ENCODE data around the gene KRTAP10-1. TPM values are rescaled to one million over a fixed set of nuclear protein-coding genes. Genes with fewer than 3 reads are reported as not detected.

KRTAP10-1 gene
- total and polyA plus RNA-seq, 2 of the 13 experiments (the other 11 are each of a cell fraction or from before 2014, with no cell fraction given), result not detected

DNA sequence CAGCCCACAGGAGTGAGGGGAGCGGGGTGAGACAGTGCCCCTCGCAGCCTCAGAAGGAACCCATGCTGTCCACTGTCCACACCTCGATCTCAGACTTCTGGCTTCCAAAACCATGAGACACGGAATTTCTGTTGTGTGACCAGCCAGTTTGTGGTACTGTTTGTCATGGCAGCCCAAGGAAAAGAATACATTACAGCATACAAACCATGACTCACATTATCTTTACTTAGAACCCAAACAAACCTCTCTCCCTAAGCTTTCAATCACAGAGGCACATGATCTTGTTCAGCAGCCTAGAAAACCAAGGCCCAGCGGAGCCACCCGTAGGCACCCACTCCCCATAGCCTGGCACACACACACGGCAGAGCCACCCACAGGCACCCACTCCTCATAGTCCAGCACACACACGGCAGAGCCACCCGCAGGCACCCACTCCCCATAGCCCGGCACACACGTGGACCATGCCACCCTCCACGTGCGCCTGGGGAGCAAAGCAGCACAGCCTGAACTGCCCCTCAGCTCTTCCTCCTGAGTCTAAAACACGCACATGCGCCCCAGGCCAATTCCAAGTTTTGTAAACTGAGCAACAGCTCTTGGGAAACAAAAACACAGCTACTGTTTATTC lies 33.1 kb upstream of the KRTAP10-1 start:
- Histone ChIP-seq H3K4me1 (ENCODE audit: insufficient read depth, low read length) (peaks cover 32% of the 10 kb centered on the region), H2AFZ (ENCODE audit: low read length) (no peak overlapping the region), H3K27ac (ENCODE audit: extremely low read length, insufficient read depth, low read length) (no peak overlapping the region), H3K4me3 (replicated peaks in 1 of 3; ENCODE audit: insufficient read depth in 1 of 3, low read depth in 2 of 3, low read length in 3 of 3) (peak overlapping the region in 1 of 3 experiments; percentile 13; a peak in 1 of 6 replicates), H4K20me1 (ENCODE audit: insufficient read depth, low read length) (no peaks in the 10 kb centered on the region), H3K9me3 (ENCODE audit: low read length) (peaks cover 14% of the 10 kb centered on the region), H3K36me3 (replicated peaks in 1 of 2; ENCODE audit: control insufficient read depth in 1 of 2, insufficient read depth in 2 of 2, low read length in 2 of 2) (no peaks in the 10 kb centered on the region), H3K27me3 (ENCODE audit: control insufficient read depth in 1 of 2, insufficient read depth in 2 of 2, low read length in 2 of 2) (no peaks in the 10 kb centered on the region; a peak in 1 of 5 replicates), H3K79me2 (ENCODE audit: insufficient read depth, low read length) (no peaks in the 10 kb centered on the region), H3K4me2 (ENCODE audit: low read depth, low read length) (peak overlapping the region; percentile 42), H3K9ac (ENCODE audit: insufficient read depth, low read depth, low read length) (peak overlapping the region; percentile 25; the same call in 1 of the 2 replicates)
- intact Hi-C loops (cut with micrococcal nuclease; ENCODE audit: unreplicated experiment) (no loop called here), in situ Hi-C loops (cut with HindIII; ENCODE audit: extremely low pct_ligation_motif_present, low pct_unique_long_range_greater_than_20kb) (no loop called here)
- ChIA-PET POLR2A (no interaction called here), CTCF (ENCODE audit: low intra/inter-chr PET ratio, low total read pairs) (no interaction called here)
- ATAC-seq (peak; percentile 7; the same call in 1 of the 3 replicates), DNase-seq (ENCODE audit: low spot score) (peak; percentile 43), FAIRE-seq (no peak)
- WGBS (ENCODE audit: low lambda C conversion rate), result 52% methylated on average over 14 of the region's 15 CpGs
- no TSS peak for BruUV-seq (replicated peaks)
- TF ChIP-seq, protein P1, sequence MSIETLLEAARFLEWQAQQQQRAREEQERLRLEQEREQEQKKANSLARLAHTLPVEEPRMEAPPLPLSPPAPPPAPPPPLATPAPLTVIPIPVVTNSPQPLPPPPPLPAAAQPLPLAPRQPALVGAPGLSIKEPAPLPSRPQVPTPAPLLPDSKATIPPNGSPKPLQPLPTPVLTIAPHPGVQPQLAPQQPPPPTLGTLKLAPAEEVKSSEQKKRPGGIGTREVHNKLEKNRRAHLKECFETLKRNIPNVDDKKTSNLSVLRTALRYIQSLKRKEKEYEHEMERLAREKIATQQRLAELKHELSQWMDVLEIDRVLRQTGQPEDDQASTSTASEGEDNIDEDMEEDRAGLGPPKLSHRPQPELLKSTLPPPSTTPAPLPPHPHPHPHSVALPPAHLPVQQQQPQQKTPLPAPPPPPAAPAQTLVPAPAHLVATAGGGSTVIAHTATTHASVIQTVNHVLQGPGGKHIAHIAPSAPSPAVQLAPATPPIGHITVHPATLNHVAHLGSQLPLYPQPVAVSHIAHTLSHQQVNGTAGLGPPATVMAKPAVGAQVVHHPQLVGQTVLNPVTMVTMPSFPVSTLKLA (IDR thresholded peaks at IDR 0.05), result peak; percentile 99
- TF ChIP-seq RFX1 (IDR thresholded peaks at IDR 0.05), result no peak
- TF ChIP-seq PCBP2 (optimal IDR thresholded peaks at IDR 0.05; ENCODE audit: low read depth, low read length, poor library complexity, severe bottlenecking), result no peak
- TF ChIP-seq ZBTB3 (CRISPR knock-in tag; IDR thresholded peaks at IDR 0.05; ENCODE audit: borderline replicate concordance, low read depth), result no peak
- TF ChIP-seq, protein P2, sequence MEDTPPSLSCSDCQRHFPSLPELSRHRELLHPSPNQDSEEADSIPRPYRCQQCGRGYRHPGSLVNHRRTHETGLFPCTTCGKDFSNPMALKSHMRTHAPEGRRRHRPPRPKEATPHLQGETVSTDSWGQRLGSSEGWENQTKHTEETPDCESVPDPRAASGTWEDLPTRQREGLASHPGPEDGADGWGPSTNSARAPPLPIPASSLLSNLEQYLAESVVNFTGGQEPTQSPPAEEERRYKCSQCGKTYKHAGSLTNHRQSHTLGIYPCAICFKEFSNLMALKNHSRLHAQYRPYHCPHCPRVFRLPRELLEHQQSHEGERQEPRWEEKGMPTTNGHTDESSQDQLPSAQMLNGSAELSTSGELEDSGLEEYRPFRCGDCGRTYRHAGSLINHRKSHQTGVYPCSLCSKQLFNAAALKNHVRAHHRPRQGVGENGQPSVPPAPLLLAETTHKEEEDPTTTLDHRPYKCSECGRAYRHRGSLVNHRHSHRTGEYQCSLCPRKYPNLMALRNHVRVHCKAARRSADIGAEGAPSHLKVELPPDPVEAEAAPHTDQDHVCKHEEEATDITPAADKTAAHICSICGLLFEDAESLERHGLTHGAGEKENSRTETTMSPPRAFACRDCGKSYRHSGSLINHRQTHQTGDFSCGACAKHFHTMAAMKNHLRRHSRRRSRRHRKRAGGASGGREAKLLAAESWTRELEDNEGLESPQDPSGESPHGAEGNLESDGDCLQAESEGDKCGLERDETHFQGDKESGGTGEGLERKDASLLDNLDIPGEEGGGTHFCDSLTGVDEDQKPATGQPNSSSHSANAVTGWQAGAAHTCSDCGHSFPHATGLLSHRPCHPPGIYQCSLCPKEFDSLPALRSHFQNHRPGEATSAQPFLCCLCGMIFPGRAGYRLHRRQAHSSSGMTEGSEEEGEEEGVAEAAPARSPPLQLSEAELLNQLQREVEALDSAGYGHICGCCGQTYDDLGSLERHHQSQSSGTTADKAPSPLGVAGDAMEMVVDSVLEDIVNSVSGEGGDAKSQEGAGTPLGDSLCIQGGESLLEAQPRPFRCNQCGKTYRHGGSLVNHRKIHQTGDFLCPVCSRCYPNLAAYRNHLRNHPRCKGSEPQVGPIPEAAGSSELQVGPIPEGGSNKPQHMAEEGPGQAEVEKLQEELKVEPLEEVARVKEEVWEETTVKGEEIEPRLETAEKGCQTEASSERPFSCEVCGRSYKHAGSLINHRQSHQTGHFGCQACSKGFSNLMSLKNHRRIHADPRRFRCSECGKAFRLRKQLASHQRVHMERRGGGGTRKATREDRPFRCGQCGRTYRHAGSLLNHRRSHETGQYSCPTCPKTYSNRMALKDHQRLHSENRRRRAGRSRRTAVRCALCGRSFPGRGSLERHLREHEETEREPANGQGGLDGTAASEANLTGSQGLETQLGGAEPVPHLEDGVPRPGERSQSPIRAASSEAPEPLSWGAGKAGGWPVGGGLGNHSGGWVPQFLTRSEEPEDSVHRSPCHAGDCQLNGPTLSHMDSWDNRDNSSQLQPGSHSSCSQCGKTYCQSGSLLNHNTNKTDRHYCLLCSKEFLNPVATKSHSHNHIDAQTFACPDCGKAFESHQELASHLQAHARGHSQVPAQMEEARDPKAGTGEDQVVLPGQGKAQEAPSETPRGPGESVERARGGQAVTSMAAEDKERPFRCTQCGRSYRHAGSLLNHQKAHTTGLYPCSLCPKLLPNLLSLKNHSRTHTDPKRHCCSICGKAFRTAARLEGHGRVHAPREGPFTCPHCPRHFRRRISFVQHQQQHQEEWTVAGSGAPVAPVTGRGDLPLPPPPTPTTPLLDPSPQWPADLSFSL (CRISPR knock-in tag; IDR thresholded peaks at IDR 0.05), result peak; percentile 79; the same call in 1 of the 2 replicates
- TF ChIP-seq, protein P3, sequence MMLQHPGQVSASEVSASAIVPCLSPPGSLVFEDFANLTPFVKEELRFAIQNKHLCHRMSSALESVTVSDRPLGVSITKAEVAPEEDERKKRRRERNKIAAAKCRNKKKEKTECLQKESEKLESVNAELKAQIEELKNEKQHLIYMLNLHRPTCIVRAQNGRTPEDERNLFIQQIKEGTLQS (CRISPR knock-in tag; IDR thresholded peaks at IDR 0.05), result no peak
- TF ChIP-seq MAFF (IDR thresholded peaks at IDR 0.05; ENCODE audit: low read depth, low read length), result no peak
- TF ChIP-seq, protein P4, sequence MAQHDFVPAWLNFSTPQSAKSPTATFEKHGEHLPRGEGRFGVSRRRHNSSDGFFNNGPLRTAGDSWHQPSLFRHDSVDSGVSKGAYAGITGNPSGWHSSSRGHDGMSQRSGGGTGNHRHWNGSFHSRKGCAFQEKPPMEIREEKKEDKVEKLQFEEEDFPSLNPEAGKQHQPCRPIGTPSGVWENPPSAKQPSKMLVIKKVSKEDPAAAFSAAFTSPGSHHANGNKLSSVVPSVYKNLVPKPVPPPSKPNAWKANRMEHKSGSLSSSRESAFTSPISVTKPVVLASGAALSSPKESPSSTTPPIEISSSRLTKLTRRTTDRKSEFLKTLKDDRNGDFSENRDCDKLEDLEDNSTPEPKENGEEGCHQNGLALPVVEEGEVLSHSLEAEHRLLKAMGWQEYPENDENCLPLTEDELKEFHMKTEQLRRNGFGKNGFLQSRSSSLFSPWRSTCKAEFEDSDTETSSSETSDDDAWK (CRISPR knock-in tag; IDR thresholded peaks at IDR 0.05), result no peak
- TF ChIP-seq ZNF558 (CRISPR knock-in tag; IDR thresholded peaks at IDR 0.05; ENCODE audit: borderline replicate concordance), result no peak
- 0 out of 2 replicates have a peak, but pooled peaks have one; percentile 9 for TF ChIP-seq SAP130 (CRISPR knock-in tag; IDR thresholded peaks at IDR 0.05; ENCODE audit: low read depth)
- TF ChIP-seq ZFX (CRISPR knock-in tag; IDR thresholded peaks at IDR 0.05; ENCODE audit: low read depth), result peak; percentile 15; the same call in 1 of the 2 replicates
- TF ChIP-seq KDM3A (CRISPR knock-in tag; IDR thresholded peaks at IDR 0.05; ENCODE audit: low read depth), result no peak
- TF ChIP-seq, protein P5, sequence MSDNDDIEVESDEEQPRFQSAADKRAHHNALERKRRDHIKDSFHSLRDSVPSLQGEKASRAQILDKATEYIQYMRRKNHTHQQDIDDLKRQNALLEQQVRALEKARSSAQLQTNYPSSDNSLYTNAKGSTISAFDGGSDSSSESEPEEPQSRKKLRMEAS (IDR thresholded peaks at IDR 0.05), result peak; percentile 29
- TF ChIP-seq ZNF224 (CRISPR knock-in tag; IDR thresholded peaks at IDR 0.05), result no peak

Measured in HepG2 (cell line).